PC-9 (cell line): ENCODE data around the gene ZDBF2. TPM values are rescaled to one million over a fixed set of nuclear protein-coding genes. Genes with fewer than 3 reads are reported as not detected.

Source experiments
- BruUV-seq: library from RNA; stranded (reverse); fragments of 400-500 nt; replicated peaks from 2 replicates; lab custom pipeline; 2021; lab: Mats Ljungman, UMichigan
- CTCF ChIA-PET: fragments of 300-600 bp; sonication (Branson Sonifier 250); formaldehyde crosslinking; loops from one replicate; lab custom pipeline; 2022; ENCODE audit warnings: antibody characterized with exemption; lab: Charles Lee
- POLR2A ChIA-PET: fragments of 300-600 bp; sonication (Branson Sonifier 250); formaldehyde crosslinking; loops from one replicate; lab custom pipeline; 2022; ENCODE audit warnings: antibody characterized with exemption; ENCODE audit not compliant: unreplicated experiment; lab: Charles Lee
- DNase-seq, 2 experiments: peaks; one replicate each; pipeline versions ENCODE4 v3.0.0 to v3.0.0-alpha.2; 2015 to 2022; ENCODE audit warnings: mixed read lengths in 1 of 2
- H2AFZ ChIP-seq: fragments of 200-600 bp; sonication (generic); 2 replicates; pipeline ENCODE4 v1.8.1; 2017; ENCODE audit warnings: antibody characterized with exemption
- H3F3A ChIP-seq: fragments of 200-600 bp; sonication (generic); 2 replicates; pipeline ENCODE4 v1.8.1; 2017; ENCODE audit warnings: antibody characterized with exemption, mild to moderate bottlenecking, low read depth; ENCODE audit not compliant: insufficient read depth
- H3K27ac ChIP-seq: fragments of 200-600 bp; sonication (generic); 2 replicates; pipeline ENCODE4 v1.6.1; 2016; ENCODE audit warnings: mixed run types
- H3K27me3 ChIP-seq: fragments of 200-600 bp; sonication (generic); 2 replicates; pipeline ENCODE4 v1.6.1; 2016; ENCODE audit warnings: low read depth, mixed run types; ENCODE audit not compliant: insufficient read depth
- H3K36me3 ChIP-seq: fragments of 200-600 bp; sonication (generic); 2 replicates; pipeline ENCODE4 v1.6.1; 2016; ENCODE audit warnings: low read depth, mixed run types
- H3K4me1 ChIP-seq: fragments of 200-600 bp; sonication (generic); replicated peaks from 2 replicates; pipeline ENCODE4 v1.6.1; 2016; ENCODE audit warnings: mixed run types; ENCODE audit not compliant: insufficient read depth
- H3K4me2 ChIP-seq: fragments of 200-600 bp; sonication (generic); 2 replicates; pipeline ENCODE4 v1.6.1; 2017; ENCODE audit warnings: mixed run types
- H3K4me3 ChIP-seq: fragments of 200-600 bp; sonication (generic); 2 replicates; pipeline ENCODE4 v1.6.1; 2016; ENCODE audit warnings: mixed run types
- H3K79me2 ChIP-seq: fragments of 200-600 bp; sonication (generic); 2 replicates; pipeline ENCODE4 v1.6.1; 2017; ENCODE audit warnings: low read depth, mixed run types
- H3K9me2 ChIP-seq: fragments of 200-600 bp; sonication (generic); 2 replicates; pipeline ENCODE4 v1.8.1; 2017; ENCODE audit warnings: mild to moderate bottlenecking; ENCODE audit not compliant: insufficient read depth
- H3K9me3 ChIP-seq: fragments of 200-600 bp; sonication (generic); 2 replicates; pipeline ENCODE4 v1.8.1; 2016; ENCODE audit warnings: low read depth; ENCODE audit not compliant: insufficient read depth
- H4K20me1 ChIP-seq: fragments of 200-600 bp; sonication (generic); 2 replicates; pipeline ENCODE4 v1.8.1; 2017; ENCODE audit not compliant: insufficient read depth
- CTCF ChIP-seq: fragments of 200-600 bp; sonication (generic); conservative IDR thresholded peaks from 2 replicates; pipeline ENCODE4 v1.6.1; 2017; ENCODE audit warnings: mixed run types, antibody characterized with exemption, mild to moderate bottlenecking, moderate library complexity
- EZH2 ChIP-seq: fragments of 200-600 bp; sonication (generic); IDR thresholded peaks from 2 replicates; pipeline ENCODE4 v1.8.0; 2017; ENCODE audit warnings: antibody characterized with exemption, low read depth
- intact Hi-C: fragments of 100-400 bp; cut with micrococcal nuclease; formaldehyde crosslinking; loops from one replicate; pipeline ENCODE4 v1.10.0; 2022; ENCODE audit not compliant: unreplicated experiment
- total RNA-seq: library from RNA; stranded (reverse); gene quantifications from 2 replicates; pipeline ENCODE4 v1.2.3, GENCODE V29; 2021

ZDBF2 gene
- total RNA-seq, 1 experiment from 2014 or later = 21.5 TPM

- CTCF ChIA-PET = no interaction called here
- no peak for TF ChIP-seq EZH2
- TF ChIP-seq CTCF = no peak
Measured at GRCh38 chr2:206341396-206341795, 66.9 kb downstream of the ZDBF2 start.

GRCh38 chr2:206343144-206343543, 68.7 kb downstream of the ZDBF2 start:
- DNase-seq = peak in 1 of 2 experiments; percentile 56
- intact Hi-C loops = no loop called here
- no peaks in the 10 kb centered on the region for H3K79me2 ChIP-seq
- no peaks in the 10 kb centered on the region for H3K4me1 ChIP-seq
- BruUV-seq = no TSS peak
- no peak overlapping the region for H3K4me3 ChIP-seq
- POLR2A ChIA-PET = no interaction called here
- no peak overlapping the region for H2AFZ ChIP-seq
- H3K36me3 ChIP-seq = no peaks in the 10 kb centered on the region
- TF ChIP-seq CTCF (no peak), EZH2 (no peak)
- H3K27ac ChIP-seq = no peak overlapping the region
- H4K20me1 ChIP-seq = no peaks in the 10 kb centered on the region
- no peaks in the 10 kb centered on the region for H3K9me3 ChIP-seq
- H3K4me2 ChIP-seq = no peak overlapping the region
- no peaks in the 10 kb centered on the region for H3K27me3 ChIP-seq
- CTCF ChIA-PET = no interaction called here
- H3F3A ChIP-seq = no peaks in the 10 kb centered on the region
- H3K9me2 ChIP-seq = no peaks in the 10 kb centered on the region

More at GRCh38 chr2:206341396-206341795, 66.9 kb downstream of the ZDBF2 start:
- intact Hi-C loops = no loop called here
- Histone ChIP-seq H2AFZ (no peak overlapping the region), H3K27me3 (no peaks in the 10 kb centered on the region), H3K4me2 (no peak overlapping the region), H3K27ac (no peak overlapping the region), H3K36me3 (no peaks in the 10 kb centered on the region), H3F3A (no peaks in the 10 kb centered on the region), H3K4me1 (no peaks in the 10 kb centered on the region), H3K9me2 (no peaks in the 10 kb centered on the region), H3K79me2 (no peaks in the 10 kb centered on the region), H3K9me3 (no peaks in the 10 kb centered on the region), H4K20me1 (no peaks in the 10 kb centered on the region), H3K4me3 (no peak overlapping the region)
- no TSS peak for BruUV-seq
- no peak for DNase-seq
- POLR2A ChIA-PET = no interaction called here

- DNase-seq = peak in 1 of 2 experiments; percentile 59
- BruUV-seq = no TSS peak
- no peaks in the 10 kb centered on the region for H3K36me3 ChIP-seq
- no peak overlapping the region for H3K27ac ChIP-seq
- POLR2A ChIA-PET = no interaction called here
- H3K79me2 ChIP-seq = no peaks in the 10 kb centered on the region
- intact Hi-C loops = no loop called here
- no peaks in the 10 kb centered on the region for H4K20me1 ChIP-seq
- no peaks in the 10 kb centered on the region for H3K27me3 ChIP-seq
- H3K9me2 ChIP-seq = no peaks in the 10 kb centered on the region
- no peaks in the 10 kb centered on the region for H3K4me1 ChIP-seq
- H3K4me2 ChIP-seq = no peak overlapping the region
- TF ChIP-seq CTCF (no peak), EZH2 (no peak)
- no peak overlapping the region for H3K4me3 ChIP-seq
- CTCF ChIA-PET = no interaction called here
- H2AFZ ChIP-seq = no peak overlapping the region
- H3F3A ChIP-seq = no peaks in the 10 kb centered on the region
- no peaks in the 10 kb centered on the region for H3K9me3 ChIP-seq
Measured at GRCh38 chr2:206343816-206344215, 69.4 kb downstream of the ZDBF2 start.
